Gastrocnemius medialis (tissue), 4 donors: ENCODE data around the gene MORN1.

Experiments used
- CTCF ChIP-seq, 5 experiments: fragments of 450-650 bp in 3 of 5; fragments of 200-600 bp in 2 of 5; sonication (generic) in 2 of 5; IDR thresholded peaks in 4 of 5; conservative IDR thresholded peaks in 1 of 5; 1 replicate in 4 of 5; 2 replicates in 1 of 5; pipeline ENCODE4 v1.5.1; 2016 to 2019; ENCODE audit warnings: antibody characterized with exemption in 5 of 5, mild to moderate bottlenecking in 3 of 5, moderate library complexity in 3 of 5
- POLR2A ChIP-seq, 2 donors: fragments of 450-650 bp; IDR thresholded peaks; one replicate each; pipeline ENCODE4 v1.6.1; 2017; ENCODE audit warnings: antibody characterized with exemption in 2 of 2, mild to moderate bottlenecking in 2 of 2, moderate library complexity in 2 of 2

- TF ChIP-seq POLR2A (IDR thresholded peaks at IDR 0.05), result no peak
- TF ChIP-seq CTCF (IDR thresholded peaks at IDR 0.05 in 4 of 5, conservative IDR thresholded peaks at IDR 0.05 in 1 of 5), result no peak
These were observed 3.9 kb upstream of the MORN1 start for GRCh38 chr1:2395245-2395644.
